ENCODE results near the gene WDFY4.

WDFY4 gene

GRCh38 chr10:48820231-48820630 lies 135.6 kb downstream of the WDFY4 start:
- no peak for TF ChIP-seq JUND (IDR thresholded peaks at IDR 0.05; ENCODE audit: low read depth)
- DNase-seq (ENCODE audit: low read depth in 1 of 2, low spot score in 1 of 2), result no peak
- in situ Hi-C loops (cut with HindIII; ENCODE audit: low pct_unique_long_range_greater_than_20kb, low sequenced_read_pairs), result no loop called here

- no peak for DNase-seq (ENCODE audit: low read depth in 1 of 2, low spot score in 1 of 2)
- TF ChIP-seq JUND (IDR thresholded peaks at IDR 0.05; ENCODE audit: low read depth), result no peak
- in situ Hi-C loops (cut with HindIII; ENCODE audit: low pct_unique_long_range_greater_than_20kb, low sequenced_read_pairs), result no loop called here
Observed at GRCh38 chr10:48820699-48821098, 136.0 kb downstream of the WDFY4 start.

GRCh38 chr10:48821111-48821510 lies 136.4 kb downstream of the WDFY4 start:
- DNase-seq (ENCODE audit: low read depth in 1 of 2, low spot score in 1 of 2), result no peak
- in situ Hi-C loops (cut with HindIII; ENCODE audit: low pct_unique_long_range_greater_than_20kb, low sequenced_read_pairs), result no loop called here
- no peak for TF ChIP-seq JUND (IDR thresholded peaks at IDR 0.05; ENCODE audit: low read depth)

- in situ Hi-C loops (cut with HindIII; ENCODE audit: low pct_unique_long_range_greater_than_20kb, low sequenced_read_pairs), result no loop called here
- DNase-seq (ENCODE audit: low read depth in 1 of 2, low spot score in 1 of 2), result no peak
- TF ChIP-seq JUND (IDR thresholded peaks at IDR 0.05; ENCODE audit: low read depth), result no peak
Observed at GRCh38 chr10:48821692-48822091, 137.0 kb downstream of the WDFY4 start.

GRCh38 chr10:48833674-48834073 lies 149.0 kb downstream of the WDFY4 start:
- DNase-seq (ENCODE audit: low read depth in 1 of 2, low spot score in 1 of 2), result no peak
- TF ChIP-seq JUND (IDR thresholded peaks at IDR 0.05; ENCODE audit: low read depth), result no peak
- in situ Hi-C loops (cut with HindIII; ENCODE audit: low pct_unique_long_range_greater_than_20kb, low sequenced_read_pairs), result no loop called here

DNA sequence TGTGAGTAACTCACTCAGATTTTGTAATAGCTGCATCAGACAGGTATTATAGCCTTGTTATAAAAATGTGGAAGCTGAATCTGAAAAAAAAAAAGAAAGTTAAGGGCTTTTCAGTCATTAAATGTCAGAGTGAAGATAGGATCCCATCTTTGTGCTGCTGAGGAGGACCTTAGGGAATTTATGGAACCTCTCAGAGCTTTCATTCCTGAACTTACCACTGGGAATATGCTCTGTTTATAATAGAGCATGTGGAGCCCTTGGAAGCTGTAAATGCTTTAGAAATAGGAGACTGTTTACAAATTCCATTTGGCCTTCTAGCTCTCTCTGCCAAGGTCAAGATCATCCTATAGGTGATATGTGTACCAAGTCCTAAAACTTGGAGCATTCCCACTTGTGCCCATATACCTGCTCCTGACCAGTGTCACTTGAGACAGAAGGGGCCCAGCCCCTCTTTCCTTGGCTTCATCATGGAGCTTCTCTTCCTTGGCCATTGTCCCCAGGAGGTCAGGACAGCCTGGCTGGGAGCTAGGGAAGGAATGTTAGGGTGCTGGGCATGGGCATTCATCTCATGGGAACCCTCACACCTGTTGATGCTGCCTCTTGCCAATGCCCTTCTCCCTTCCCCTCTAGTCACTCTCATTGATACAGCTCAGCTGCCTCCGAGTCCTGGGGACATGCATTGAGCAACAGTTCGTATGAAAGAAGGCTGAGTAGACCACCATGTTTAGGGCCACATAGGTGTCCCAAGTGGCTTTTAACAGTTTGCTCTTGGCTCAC lies 149.7 kb downstream of the WDFY4 start:
- DNase-seq (ENCODE audit: low read depth in 1 of 2, low spot score in 1 of 2), result no peak

DNA sequence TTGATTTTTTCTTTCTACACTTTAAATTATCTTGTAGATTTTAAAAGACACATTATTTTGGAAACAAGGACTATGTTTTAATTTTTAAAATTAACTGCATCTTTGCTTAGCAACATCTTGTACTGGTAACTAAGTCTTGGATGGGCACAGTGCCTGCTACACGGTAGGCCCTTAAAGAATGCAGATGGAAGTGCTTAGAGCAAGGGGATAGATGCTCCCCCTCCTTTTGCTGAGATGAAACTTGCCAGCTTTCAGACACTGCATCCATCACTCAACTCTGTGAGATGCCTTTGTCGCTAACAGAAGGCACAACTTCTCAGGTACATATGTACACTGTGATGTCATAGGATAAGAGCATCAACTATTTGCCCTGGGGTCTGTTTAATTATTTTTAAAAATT lies 151.1 kb downstream of the WDFY4 start:
- DNase-seq (ENCODE audit: low read depth in 1 of 2, low spot score in 1 of 2), result no peak
- in situ Hi-C loops (cut with HindIII; ENCODE audit: low pct_unique_long_range_greater_than_20kb, low sequenced_read_pairs), result no loop called here
- no peak for TF ChIP-seq JUND (IDR thresholded peaks at IDR 0.05; ENCODE audit: low read depth)

More for the DNA sequence above, 149.7 kb downstream of the WDFY4 start:
- no peak for TF ChIP-seq JUND (IDR thresholded peaks at IDR 0.05; ENCODE audit: low read depth)
- in situ Hi-C loops (cut with HindIII; ENCODE audit: low pct_unique_long_range_greater_than_20kb, low sequenced_read_pairs), result no loop called here

GRCh38 chr10:48836605-48837004 lies 151.9 kb downstream of the WDFY4 start:
- in situ Hi-C loops (cut with HindIII; ENCODE audit: low pct_unique_long_range_greater_than_20kb, low sequenced_read_pairs), result no loop called here
- TF ChIP-seq JUND (IDR thresholded peaks at IDR 0.05; ENCODE audit: low read depth), result no peak
- DNase-seq (ENCODE audit: low read depth in 1 of 2, low spot score in 1 of 2), result no peak

- in situ Hi-C loops (cut with HindIII; ENCODE audit: low pct_unique_long_range_greater_than_20kb, low sequenced_read_pairs), result no loop called here
- TF ChIP-seq JUND (IDR thresholded peaks at IDR 0.05; ENCODE audit: low read depth), result no peak
- no peak for DNase-seq (ENCODE audit: low read depth in 1 of 2, low spot score in 1 of 2)
Observed at GRCh38 chr10:48838834-48839233, 154.2 kb downstream of the WDFY4 start.

- in situ Hi-C loops (cut with HindIII; ENCODE audit: low pct_unique_long_range_greater_than_20kb, low sequenced_read_pairs), result no loop called here
- DNase-seq (ENCODE audit: low read depth in 1 of 2, low spot score in 1 of 2), result no peak
- TF ChIP-seq JUND (IDR thresholded peaks at IDR 0.05; ENCODE audit: low read depth), result no peak
Observed at GRCh38 chr10:48839809-48840679, 155.4 kb downstream of the WDFY4 start.

DNA sequence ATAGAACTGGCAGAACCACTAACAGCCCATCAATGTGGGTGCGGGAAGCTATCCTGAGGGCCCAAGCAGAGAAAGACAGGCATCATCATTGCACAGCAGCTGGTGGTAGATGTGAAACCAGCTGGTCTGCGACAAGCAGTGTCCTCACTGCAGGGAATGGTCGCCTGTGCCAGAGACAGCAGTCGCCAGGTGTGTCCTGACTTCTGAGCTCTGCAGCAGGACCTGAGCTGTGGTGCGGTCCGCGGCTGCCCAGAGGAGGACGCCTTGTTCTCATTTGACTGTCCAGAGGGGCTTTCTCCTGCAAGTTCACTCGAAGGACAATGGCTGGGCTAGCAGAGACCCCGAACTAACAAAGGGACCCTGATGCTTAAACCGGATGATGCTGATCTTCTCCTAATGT lies 157.6 kb downstream of the WDFY4 start:
- in situ Hi-C loops (cut with HindIII; ENCODE audit: low pct_unique_long_range_greater_than_20kb, low sequenced_read_pairs), result no loop called here

GRCh38 chr10:48843198-48843597 lies 158.5 kb downstream of the WDFY4 start:
- TF ChIP-seq JUND (IDR thresholded peaks at IDR 0.05; ENCODE audit: low read depth), result no peak
- in situ Hi-C loops (cut with HindIII; ENCODE audit: low pct_unique_long_range_greater_than_20kb, low sequenced_read_pairs), result no loop called here
- DNase-seq (ENCODE audit: low read depth in 1 of 2, low spot score in 1 of 2), result no peak

More for the DNA sequence above, 157.6 kb downstream of the WDFY4 start:
- no peak for DNase-seq (ENCODE audit: low read depth in 1 of 2, low spot score in 1 of 2)
- TF ChIP-seq JUND (IDR thresholded peaks at IDR 0.05; ENCODE audit: low read depth), result no peak

- no peak for TF ChIP-seq JUND (IDR thresholded peaks at IDR 0.05; ENCODE audit: low read depth)
- DNase-seq (ENCODE audit: low read depth in 1 of 2, low spot score in 1 of 2), result no peak
- in situ Hi-C loops (cut with HindIII; ENCODE audit: low pct_unique_long_range_greater_than_20kb, low sequenced_read_pairs), result no loop called here
Observed at GRCh38 chr10:48844616-48845015, 159.9 kb downstream of the WDFY4 start.

All from T47D (cell line).